Measurements from ENCODE around the gene CCNQ.

CCNQ gene

GRCh38 chrX:153636716-153637115 lies 37.8 kb upstream of the CCNQ start:
- DNase-seq = no peak

- peak; percentile 3 for DNase-seq
Observed at GRCh38 chrX:153635788-153636668, 37.1 kb upstream of the CCNQ start.

GRCh38 chrX:153635388-153635787 lies 36.4 kb upstream of the CCNQ start:
- DNase-seq = no peak

GRCh38 chrX:153634832-153635231 lies 35.9 kb upstream of the CCNQ start:
- no peak for DNase-seq

DNA sequence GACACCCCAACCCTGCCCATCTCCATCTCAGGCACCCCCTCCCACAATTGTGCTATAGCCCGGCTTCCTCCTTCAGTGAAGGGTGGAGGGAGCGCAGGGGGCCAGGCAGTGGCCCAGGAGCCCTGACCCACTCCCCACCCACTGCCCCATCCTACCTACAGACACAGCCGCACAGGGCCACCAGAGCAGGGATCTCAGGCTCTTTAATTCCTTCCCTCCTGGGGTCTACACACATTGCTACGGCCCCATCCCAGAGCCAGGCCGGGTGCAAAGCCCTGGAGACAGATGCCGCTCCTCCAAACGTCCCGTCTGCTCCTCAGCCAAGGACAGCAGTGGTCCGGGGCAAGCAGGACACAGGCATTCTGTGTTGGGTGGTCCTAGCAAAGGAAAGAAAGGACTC lies 35.3 kb upstream of the CCNQ start:
- DNase-seq = no peak

GRCh38 chrX:153633607-153634180 lies 34.8 kb upstream of the CCNQ start:
- no peak for DNase-seq

- no peak for DNase-seq
Observed at GRCh38 chrX:153633048-153633447, 34.1 kb upstream of the CCNQ start.

DNA sequence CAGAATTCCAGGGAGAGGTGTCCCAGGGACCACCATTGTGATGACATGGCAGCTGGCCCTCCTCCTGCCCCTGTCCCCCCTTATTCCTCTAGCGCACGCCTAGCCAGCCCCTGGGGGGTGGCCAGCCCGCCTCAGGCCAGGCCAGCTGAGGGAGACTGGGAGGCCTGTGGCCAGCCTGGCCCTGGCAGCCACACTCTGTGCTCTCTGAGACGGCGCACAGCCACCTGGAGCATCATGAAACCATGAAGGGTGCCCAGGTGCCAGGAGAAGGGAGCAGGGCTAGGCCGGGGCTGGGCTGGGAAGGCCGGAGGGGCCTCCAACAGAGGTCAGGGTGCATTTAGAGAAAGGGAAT lies 33.6 kb upstream of the CCNQ start:
- no peak for DNase-seq

GRCh38 chrX:153631907-153632594 lies 33.1 kb upstream of the CCNQ start:
- DNase-seq = no peak

- DNase-seq = no peak
Observed at GRCh38 chrX:153631346-153631745, 32.4 kb upstream of the CCNQ start.

DNA sequence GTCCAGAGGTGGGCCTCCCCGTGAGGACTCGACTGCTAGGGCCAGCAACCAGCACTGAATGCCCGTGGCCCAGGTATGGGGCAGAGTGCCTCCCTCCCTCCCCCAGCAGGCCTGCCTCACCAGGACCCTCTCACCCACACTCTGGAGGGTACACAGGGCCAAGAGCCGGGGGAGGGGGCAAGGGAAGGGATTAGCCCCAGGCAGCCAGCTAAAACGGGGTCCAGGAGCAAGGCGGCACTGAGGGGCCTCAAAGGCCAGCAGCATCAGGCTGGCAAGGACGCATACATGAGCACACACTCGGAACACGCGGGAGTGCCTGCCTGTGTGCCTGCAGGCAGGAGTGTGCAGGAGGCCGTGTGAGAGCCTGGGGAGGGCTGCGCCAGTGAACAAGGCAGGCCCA lies 29.7 kb upstream of the CCNQ start:
- no peak for DNase-seq

DNA sequence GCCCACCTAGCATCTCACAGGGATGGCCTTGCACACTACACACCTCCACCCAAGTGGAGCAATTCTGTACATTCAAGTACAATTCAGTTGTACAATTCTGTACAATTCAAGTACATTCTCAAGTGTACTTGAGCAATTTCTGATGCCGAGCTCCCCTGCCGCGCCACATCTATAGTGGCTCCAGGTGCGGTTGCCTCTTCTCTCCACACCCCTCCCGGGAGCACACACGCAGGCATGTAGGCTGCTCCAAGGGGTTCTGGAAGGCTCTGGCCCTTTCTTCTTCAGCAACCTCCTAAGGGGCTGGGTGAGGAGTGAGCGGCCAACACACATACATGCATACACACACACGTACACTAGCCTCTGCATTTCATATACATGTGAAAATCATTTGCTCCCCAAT lies 29.2 kb upstream of the CCNQ start:
- no peak for DNase-seq

- DNase-seq = no peak
Observed at GRCh38 chrX:153627675-153628111, 28.8 kb upstream of the CCNQ start.

DNA sequence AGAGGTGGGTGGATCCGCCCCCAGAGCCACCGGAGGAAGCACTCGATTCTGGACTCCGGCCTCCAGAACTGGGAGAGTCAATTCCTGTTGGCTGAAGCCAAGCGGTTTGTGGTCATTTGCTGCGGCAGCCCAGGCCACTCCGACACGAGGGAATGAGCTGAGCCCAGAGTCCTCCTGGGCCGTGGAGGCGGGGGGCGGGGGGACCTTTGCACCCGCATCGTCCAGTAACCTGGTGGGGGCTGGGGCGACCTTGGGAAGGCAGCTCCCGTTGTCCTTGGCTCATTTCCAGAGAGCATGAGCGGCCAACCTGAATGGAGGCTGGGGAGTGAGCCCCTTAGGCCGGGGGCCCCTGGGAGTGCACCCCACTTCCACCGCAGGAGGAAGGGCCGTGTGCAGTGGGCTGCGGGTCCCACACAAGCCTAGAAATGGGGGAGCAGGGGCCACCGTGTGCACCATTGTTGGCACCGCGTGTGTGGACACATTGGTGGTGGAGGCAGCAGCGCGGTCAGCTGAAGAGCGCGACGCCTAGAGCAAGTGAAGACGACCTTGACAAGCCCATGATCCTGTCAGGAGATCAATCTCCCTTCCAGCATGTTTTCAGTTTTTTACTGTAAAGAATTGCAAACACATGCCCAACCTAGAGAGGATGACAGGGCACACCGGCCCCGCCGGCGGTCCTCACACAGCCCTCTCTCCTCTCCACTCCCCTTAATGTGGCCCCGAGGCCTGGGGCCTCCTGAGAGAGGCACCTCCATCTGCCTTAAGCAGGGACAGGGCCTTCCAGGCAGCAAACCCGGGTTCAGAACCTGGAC lies 28.1 kb upstream of the CCNQ start:
- DNase-seq = no peak

DNA sequence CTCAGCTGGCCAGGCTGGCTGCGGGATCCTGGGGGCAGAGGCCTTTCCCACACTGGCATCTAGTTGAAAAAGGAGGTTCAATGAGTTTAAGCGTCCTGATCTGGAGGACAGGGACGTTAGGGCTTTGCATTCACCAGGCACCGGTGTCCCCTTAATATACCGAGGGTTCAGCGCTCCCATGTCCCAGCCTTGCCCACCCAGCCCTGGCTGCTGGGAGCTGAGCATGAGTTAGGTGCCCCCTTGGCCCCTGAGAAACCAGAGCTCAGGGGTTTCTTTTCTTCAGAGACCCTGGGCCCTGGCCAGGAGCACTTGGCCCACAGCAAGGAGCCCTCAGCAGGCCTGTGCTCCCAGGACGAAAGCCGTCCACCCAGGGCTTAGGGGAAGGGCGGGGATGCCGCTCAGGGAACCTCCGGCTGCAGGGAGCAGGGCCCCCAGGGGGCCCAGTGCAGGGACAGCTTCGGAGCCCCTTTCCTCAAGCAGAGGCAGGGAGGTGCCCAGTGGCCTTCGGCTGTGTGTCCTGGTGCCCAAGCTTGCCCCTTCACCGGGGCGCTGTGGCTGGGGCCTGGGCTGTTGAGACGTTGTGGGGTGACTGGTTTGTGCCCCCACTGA lies 27.2 kb upstream of the CCNQ start:
- no peak for DNase-seq

DNA sequence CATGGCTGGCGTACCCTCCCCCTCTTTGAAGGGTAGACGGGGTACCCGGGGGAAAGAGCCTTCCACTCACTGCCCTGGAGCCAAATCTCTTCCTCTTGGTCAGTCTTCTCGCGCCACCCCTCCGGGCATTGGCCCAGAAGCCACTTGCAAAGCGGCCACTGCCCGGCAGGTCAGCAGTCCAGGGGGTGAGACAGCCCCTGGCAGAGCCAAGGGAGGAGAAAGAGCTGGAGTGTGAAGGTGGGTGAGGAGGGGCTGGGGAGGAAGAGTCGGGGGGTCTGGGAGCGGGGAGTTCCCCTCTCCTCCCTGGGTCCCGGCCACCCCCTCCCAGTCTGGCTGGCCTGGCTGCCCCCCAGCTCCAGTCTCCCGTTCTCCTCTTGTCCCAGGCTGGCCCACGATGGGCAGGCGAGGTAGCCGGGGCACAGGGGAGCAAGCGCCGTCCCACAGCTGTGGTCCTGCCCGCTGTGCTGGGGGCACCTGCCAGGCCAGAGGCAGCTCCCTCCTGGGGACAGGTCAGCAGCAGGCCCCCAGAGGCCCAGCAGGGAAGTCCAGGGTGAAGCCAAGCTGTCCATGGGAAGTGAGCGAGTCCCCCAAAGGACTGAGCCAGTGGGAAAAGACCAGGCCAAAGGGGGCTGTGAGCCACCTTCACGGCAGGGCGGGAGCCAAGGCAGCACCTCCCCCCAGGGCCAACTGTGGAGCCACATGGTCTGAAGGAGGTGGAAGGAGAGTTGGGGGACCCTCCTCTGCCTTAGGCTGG lies 26.5 kb upstream of the CCNQ start:
- no peak for DNase-seq

DNA sequence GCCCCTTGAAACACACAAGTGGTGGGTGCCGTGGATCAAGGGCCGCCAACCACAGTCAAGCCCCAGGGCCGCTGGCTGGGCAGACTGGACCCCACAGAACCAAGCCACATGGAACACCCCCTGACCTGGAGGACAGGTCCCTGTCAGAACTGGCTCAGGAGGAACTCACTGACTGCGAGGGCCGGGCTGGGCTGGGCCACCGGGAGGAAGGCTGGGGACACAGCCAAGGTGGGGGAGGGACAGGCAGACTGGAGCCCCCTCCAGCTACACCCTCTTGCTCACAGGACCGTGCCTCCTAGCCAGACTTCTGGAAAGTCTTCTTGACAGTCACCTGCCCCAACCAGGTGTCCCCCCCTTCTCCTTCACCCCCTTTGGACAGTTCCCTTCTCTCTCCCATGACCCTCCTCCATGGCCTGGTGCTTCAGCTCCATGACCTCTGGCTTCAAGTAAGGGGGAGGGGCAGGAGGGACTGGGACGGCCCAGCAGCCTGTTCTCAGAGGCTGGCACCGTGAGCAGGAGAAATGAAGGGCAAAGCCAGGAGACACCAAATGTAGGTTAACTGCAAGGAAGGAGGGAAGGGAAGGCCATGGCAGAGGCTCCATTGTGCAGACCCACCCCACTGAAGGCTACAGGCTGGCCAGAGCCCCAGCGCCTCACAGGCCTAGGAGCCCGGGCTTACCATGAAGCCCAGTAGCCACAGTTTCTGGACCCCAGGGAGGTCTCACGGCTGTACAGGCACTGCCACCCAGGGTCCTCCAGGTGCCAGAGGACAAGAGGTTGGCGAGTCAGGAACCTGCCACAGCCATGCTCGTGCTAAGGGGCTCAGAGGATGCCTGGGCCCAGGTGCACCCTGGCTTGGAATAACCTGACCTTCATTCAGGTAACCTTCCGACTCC lies 25.5 kb upstream of the CCNQ start:
- DNase-seq = no peak

DNA sequence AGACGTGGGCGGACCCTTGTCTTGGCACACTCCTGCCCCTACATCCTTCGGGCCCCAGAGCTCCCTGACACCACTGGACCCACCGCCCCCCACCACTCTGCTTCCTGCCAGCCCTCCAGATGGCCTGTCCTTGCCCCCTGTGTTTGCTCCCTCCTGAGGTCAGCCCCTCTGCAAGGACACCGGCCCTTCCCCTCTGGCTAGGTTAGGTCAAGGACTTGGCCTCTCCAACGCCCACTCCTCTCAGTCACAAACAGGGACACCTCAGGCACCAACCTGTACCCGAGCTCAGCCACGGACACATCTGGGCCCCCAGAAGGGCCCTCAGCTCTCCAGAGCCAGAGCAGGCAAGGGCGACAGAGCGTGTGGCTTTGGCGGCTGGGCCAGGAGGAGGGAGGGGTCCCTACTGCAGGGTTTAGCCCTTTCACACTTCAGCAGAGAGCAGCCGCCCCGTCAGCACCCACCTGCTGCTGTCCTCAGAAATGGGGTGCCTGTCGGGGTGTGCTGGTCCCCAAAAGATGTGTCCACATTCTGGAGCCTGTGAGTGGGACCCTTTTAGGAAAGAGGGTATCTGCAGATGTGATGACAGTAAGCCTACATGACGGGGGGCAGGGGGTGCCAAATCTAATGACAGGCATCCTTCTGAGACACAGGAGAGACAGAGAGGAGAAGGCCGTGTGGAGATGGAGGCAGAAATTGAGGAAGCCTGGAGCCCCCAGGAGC lies 24.5 kb upstream of the CCNQ start:
- DNase-seq = no peak

DNA sequence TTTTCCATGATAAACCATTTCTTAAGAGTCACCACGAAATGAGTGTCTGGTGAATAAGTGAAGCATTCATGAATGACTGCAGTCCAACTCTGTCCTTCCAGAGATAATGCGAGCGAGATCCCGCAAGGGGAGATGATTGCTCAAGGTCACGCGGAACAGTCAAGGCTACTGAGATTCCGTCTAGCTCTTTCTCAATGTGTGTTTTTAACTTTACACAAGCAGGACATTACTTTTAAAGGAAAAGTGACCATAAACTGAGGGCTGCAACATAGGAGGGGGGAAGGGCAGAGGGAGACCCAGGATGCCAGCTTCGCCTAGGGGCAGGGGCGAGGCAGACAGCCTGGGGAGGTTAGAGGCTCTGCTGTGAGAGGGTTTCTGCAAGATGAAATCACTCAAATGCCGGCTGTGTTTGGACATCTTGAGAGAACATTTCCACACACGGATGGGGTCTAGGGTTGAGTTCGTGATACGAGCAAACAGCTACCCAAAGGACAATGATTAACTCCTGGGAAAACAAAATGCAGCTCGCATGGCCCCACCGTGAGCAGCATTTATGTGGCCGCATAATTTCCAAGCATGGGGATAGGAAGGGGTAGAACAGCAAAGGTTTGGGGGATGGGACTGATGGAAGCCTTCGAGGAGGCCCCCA lies 23.8 kb upstream of the CCNQ start:
- DNase-seq = no peak
